HG02981 (cell line): ENCODE results near the gene CFAP52.
"Not testable (repeated sequence)": the region's sequence is repeated elsewhere in the genome, so short reads cannot be mapped to it uniquely, and the experiment has no call there.

ENCODE experiments used
- ATAC-seq: cut with Tn5 transposase; IDR thresholded peaks from one replicate; pipeline ENCODE4 v1.9.1; 2021; ENCODE audit warnings: mild to moderate bottlenecking, moderate library complexity; ENCODE audit not compliant: unreplicated experiment

CFAP52 gene

DNA sequence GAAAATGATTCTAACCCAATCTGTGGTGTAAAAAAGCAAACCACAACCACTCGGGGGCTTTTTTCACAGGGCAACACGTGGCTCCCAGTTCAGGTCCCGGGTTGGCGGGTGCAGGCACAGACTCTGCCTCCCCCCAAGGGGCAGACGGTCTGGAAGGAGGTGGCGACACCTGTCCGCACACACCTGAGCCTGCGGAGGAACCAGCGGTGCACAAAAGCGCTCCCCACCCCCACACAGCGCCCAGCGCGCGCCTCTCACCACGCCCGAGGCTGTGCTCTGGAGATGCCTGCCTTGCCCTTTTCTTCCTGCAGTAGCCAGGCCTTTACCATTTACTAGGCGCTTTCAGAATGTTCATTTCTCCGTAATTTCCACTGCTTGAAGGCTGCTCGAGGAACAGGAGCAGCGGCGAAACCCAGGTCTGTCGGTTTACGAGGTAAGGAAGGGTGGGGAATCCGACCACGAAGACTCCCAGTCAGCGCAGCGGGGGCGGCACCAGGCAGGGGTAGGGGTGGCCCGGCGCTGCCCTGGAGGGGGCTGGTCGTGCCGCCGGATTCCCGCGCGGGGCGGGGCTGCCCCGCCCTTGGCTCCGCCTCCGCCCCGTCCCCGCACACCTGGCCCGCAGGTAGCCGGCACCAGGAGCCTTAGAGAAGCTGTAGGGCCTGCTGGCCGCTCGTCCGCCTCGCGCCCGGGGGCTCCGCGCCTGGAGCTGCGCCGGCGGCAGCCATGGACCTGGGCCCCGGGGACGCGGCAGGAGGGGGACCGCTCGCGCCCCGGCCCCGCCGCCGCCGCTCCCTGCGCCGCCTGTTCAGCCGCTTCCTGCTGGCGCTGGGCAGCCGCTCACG, 68.7 kb downstream of the CFAP52 start, which contains the start of gene USP43:
USP43 (plus strand) TSS at position 608 of the 842 bp plus-strand sequence; CDS start at position 724, 116 bp downstream.
- no peak for ATAC-seq

DNA sequence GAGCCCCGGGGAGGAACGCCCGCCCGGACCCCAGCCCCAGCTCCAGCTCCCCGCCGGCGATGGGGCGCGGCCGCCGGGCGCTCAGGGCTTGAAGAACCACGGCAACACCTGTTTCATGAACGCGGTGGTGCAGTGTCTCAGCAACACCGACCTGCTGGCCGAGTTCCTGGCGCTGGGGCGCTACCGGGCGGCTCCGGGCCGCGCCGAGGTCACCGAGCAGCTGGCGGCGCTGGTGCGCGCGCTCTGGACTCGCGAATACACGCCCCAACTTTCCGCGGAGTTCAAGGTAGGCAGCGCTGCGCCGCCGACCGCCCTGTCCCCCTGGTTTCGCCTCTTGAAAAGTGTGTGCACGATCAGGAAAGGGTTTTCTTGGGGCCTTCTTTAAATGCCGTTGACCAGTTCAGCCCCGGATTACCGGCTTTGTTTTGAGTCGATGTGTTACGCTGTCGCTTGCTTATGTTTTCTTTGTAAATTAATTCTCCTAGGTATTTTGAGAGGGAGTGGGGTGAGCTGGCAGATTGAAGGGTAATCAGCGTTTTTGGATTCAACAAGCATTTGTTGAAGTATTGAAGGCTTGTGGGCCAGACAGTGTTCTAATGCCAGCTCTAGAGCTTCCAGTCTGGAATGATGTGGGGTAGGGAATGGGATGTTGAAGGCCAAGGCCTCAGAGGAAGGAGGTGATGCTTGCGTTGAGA, 69.6 kb downstream of the CFAP52 start:
- ATAC-seq, result no peak

DNA sequence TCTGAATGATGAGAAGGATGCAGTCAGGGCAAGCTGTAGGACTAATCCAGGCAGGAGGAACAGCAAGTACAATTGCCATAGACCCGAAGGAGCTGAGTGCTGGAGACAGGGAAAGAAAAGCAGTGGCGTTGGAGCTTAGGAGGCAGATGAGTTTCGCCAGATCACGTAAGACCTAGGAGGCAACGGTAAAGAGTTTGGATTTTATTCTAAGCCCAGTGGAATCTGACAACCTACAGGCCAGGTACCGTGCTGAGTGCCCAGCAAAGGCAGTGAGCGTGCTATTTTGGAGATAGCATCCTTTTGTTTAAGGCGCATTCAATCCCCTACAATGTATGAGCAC, 70.1 kb downstream of the CFAP52 start:
- ATAC-seq, result no peak

DNA sequence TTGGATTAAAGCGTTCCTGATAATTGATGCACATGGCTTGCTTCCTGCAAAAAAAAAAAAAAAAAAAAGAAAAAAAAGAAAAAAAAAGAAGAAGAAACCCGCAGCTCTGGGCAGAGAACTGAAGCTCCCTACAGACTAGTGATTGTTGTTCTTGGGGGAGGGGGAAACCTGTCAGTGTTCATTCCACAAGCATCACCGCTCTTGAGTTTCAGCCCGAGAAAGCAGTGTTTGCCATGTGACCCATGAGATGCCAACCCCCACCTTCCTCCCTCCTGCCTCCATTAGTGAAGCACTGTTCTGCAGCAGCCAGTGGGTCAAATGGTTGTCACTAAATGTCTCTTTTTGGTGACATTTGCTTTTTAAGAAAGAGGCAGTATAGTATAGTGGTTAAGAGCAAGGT, 70.6 kb downstream of the CFAP52 start:
- no peak for ATAC-seq

GRCh38 chr17:9648521-9649110, 72.2 kb downstream of the CFAP52 start:
- ATAC-seq, result no peak

- no peak for ATAC-seq
These were observed 82.3 kb downstream of the CFAP52 start for GRCh38 chr17:9658593-9659211.

DNA sequence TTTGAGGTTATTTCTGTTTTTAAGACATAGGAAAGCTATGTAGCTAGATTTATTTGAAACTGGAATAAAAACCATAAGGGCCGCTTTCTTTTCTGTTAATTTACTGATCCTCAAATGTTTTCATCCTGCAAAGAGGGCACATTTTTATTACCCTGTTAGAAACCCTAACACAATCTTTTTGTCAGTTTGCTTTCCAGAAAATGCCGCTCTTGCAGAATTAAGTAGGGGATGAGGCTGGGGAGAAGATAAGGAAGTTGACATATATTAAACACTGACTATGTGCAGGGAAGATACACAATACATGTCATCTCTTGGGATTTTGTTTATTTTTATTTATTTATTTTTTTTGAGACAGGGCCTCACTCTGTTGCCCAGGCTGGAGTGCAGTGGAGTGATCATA, 84.6 kb downstream of the CFAP52 start:
- no peak for ATAC-seq

- ATAC-seq, result not testable (repeated sequence)
These were observed 87.1 kb downstream of the CFAP52 start for GRCh38 chr17:9663511-9663910.

DNA sequence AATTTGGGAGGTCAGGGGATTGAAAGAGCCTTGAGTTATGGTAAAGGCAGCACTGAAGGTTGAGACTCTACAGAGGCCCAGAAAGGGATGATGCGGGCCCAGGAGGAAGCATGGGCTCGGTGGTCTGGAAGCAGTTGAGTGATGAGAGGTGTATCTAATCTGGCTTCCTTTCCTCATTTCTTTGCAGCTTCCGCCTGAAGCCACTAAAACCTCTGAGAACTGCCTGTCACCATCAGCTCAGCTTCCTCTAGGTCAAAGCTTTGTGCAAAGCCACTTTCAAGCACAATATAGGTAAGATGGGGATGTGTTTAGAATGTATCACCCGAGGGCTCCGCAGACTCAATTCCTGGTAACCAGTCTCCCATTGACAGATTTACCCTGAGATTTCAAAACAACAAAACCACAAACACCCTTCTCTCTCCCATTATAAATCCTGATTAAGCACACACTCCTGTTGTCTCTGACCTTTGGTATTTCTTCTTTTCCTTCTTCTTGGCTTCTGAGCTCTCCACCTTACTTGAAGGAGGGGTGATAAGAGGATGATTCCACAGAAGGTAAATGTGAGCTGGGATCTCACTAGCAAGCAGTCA, 90.1 kb downstream of the CFAP52 start:
- ATAC-seq, result no peak

DNA sequence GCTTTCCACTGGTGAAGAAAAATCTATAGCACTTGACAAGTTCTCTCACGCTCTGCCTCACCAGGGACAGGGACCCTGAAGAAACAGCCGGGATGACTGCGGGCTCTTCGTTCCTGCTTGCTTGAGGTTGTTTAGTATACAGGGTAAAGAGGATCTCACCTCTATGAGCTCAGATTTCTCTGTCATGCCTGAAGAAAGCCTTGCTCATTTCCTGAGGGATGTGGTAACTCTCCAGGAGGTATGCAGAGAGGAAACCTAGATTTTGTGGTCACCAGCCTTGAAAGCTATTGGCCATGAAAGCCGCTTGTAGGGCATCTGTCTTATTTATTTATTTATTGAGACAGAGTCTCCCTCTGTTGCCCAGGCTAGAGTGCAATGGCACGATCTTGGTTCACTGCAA, 92.1 kb downstream of the CFAP52 start:
- ATAC-seq, result no peak

DNA sequence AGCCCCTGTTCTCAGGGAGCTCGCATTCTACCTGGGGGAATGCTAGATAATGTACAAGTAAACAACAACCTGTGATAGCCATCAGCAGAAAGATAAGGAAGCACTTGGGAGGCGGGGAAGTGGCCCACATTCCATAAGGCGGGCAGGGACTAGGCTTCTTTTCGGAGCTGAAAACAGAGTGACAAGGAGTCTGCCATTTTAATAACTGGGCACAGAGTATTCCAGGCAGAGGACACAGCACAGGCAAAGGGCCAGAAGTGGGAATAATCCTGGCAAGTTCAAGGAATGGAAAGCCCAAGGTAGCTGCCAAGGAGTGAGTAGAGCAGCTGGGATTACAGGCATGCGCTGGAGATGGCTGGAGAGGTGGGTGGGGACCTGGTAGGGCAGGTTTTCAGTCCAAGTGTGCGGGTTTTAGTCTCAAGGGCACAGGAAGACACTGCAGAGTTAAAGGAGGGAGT, 93.1 kb downstream of the CFAP52 start:
- no peak for ATAC-seq

- ATAC-seq, result no peak
These were observed 94.2 kb downstream of the CFAP52 start for GRCh38 chr17:9670596-9670995.

- ATAC-seq, result no peak
These were observed 95.1 kb downstream of the CFAP52 start for GRCh38 chr17:9671559-9671958.

DNA sequence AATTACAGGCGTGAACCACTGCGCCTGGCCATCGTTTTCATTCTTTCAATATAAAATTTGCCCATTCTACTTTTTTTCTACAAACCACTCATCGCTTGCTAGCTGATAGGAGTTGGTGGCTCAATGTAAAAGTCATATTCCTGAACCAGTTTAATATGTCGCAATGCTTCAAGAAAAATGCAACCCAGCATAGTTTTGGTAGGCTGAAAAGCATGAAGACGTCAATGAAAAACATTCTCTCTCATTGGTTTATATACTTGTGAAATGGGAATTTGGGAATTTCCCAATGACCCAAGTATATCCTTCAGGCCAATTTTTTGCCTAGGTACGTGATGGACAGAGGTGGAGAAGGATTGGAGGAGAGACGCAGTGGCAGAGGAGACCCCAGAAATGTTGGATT, 95.8 kb downstream of the CFAP52 start:
- ATAC-seq, result no peak

- ATAC-seq, result no peak
These were observed 96.2 kb downstream of the CFAP52 start for GRCh38 chr17:9672691-9673090.

DNA sequence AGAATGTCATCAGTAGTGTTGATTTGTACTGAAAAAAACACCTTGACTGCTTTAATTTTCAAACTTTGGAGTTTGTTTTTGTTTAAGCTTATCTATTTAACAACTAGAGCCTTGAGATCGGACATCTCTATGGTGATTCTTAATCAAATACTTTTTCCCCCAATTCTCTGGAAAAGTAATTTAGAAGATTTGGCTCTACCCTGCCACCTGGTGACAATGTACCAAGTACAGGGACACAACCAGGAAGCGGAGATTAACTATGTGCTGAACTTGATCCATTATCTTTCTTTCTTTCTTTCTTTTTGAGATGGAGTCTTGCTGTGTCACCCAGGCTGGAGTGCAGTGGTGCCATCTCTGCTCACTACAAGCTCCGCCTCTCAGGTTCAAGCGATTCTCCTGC, 99.6 kb downstream of the CFAP52 start:
- no peak for ATAC-seq

DNA sequence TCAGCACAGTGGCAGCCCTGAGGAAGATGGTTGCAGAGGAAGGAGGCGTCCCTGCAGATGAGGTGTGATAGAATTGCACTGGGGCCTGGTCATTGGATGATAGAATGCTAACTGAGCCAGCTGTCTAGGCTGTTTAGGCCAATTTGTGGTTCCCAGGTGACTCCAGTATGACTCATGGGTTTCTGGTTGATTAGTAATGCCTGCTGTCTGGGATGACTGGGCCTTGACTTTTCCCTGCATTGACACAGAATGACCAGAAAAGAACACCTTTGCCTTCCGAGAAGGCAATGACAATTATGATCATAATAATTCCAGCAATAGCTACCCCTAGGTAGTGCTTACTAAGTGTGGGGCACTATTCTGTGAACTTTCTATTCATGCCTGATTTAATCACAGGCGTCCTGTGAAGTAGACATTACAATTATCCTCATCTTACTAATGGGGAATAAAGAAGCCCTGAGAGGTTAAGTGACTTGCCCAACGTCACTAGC, 100.4 kb downstream of the CFAP52 start:
- no peak for ATAC-seq

GRCh38 chr17:9677411-9677810, 101.0 kb downstream of the CFAP52 start:
- ATAC-seq, result no peak

DNA sequence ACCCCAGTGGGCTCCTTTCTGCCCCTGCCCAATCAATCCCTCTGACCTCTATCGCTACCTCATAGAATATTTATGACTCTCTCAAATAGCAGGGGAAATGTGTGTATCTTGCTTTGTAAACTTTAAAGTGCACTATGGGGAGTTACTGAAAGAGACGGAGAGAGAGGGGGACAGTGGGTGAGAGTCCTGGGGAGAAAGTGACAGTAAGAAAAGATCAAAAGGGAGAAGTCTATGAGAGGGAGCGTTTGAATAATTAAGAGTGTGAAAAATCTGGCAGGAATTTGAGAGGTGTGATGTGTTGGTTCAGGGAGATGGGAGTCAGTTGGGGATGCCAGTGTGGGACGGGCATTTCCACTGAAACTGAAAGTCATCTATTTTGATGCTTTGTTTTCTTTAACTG, 101.5 kb downstream of the CFAP52 start:
- ATAC-seq, result no peak

- no peak for ATAC-seq
These were observed 108.6 kb downstream of the CFAP52 start for GRCh38 chr17:9684955-9685621.
